HepG2 (cell line): ENCODE measurements around the gene CCDC170. TPM values are rescaled to one million over a fixed set of nuclear protein-coding genes. Genes with fewer than 3 reads are reported as not detected.
A peak's percentile ranks its signal among the peaks of the same experiment; 100 is the strongest.

Experiments used
- FOXP1 ChIP-seq, 2 experiments: fragments of 450-650 bp in 1 of 2; IDR thresholded peaks; 2 replicates each; pipeline ENCODE4 v1.6.1; 2017 to 2018; ENCODE audit warnings: antibody characterized with exemption in 1 of 2
- HDAC2 ChIP-seq: sonication (generic); formaldehyde crosslinking; IDR thresholded peaks from 2 replicates; pipeline ENCODE4 v1.4.0; 2020; ENCODE audit warnings: missing genetic modification reagents
- IRX3 ChIP-seq: sonication (generic); formaldehyde crosslinking; IDR thresholded peaks from 2 replicates; pipeline ENCODE4 v1.8.1; 2023; ENCODE audit warnings: mild to moderate bottlenecking, low read depth, missing genetic modification reagents, borderline replicate concordance
- KDM5B ChIP-seq: sonication (generic); formaldehyde crosslinking; IDR thresholded peaks from 2 replicates; pipeline ENCODE4 v1.4.0; 2020; ENCODE audit warnings: missing genetic modification reagents, mild to moderate bottlenecking, borderline replicate concordance
- KLF12 ChIP-seq: sonication (generic); formaldehyde crosslinking; IDR thresholded peaks from 2 replicates; pipeline ENCODE4 v1.4.0; 2020; ENCODE audit warnings: missing genetic modification reagents, borderline replicate concordance
- MLXIP ChIP-seq: sonication (generic); formaldehyde crosslinking; IDR thresholded peaks from 2 replicates; pipeline ENCODE4 v1.9.0; 2021; ENCODE audit warnings: missing genetic modification reagents, borderline replicate concordance
- NCOR1 ChIP-seq: fragments of 200-600 bp; sonication (generic); IDR thresholded peaks from 2 replicates; pipeline ENCODE4 v1.7.0; 2017; ENCODE audit warnings: antibody characterized with exemption, low read length, borderline replicate concordance
- PHF21A ChIP-seq: sonication (generic); formaldehyde crosslinking; IDR thresholded peaks from 2 replicates; pipeline ENCODE4 v1.5.0; 2020; ENCODE audit warnings: mild to moderate bottlenecking, missing genetic modification reagents
- RFX3 ChIP-seq: IDR thresholded peaks from 2 replicates; pipeline ENCODE4 v1.6.1; 2016; ENCODE audit warnings: missing biosample characterization, missing genetic modification reagents
- SMARCC2 ChIP-seq: fragments of 450-650 bp; IDR thresholded peaks from 2 replicates; pipeline ENCODE4 v1.6.1; 2017; ENCODE audit warnings: antibody characterized with exemption, mild to moderate bottlenecking
- TCF7 ChIP-seq: sonication (generic); IDR thresholded peaks from 2 replicates; pipeline ENCODE4 v1.6.1; 2016; ENCODE audit warnings: antibody characterized with exemption, low read depth
- TCF7L2 ChIP-seq: IDR thresholded peaks from 2 replicates; pipeline ENCODE4 v1.6.1; 2011; ENCODE audit warnings: mild to moderate bottlenecking, low read depth, low read length, moderate library complexity
- TFAP4 ChIP-seq: sonication (generic); IDR thresholded peaks from 2 replicates; pipeline ENCODE4 v1.6.1; 2016; ENCODE audit warnings: low read depth, borderline replicate concordance
- THAP9 ChIP-seq: sonication (generic); formaldehyde crosslinking; IDR thresholded peaks from 2 replicates; pipeline ENCODE4; 2020; ENCODE audit warnings: missing genetic modification reagents, mild to moderate bottlenecking, borderline replicate concordance
- ZBTB3 ChIP-seq: sonication (generic); formaldehyde crosslinking; IDR thresholded peaks from 2 replicates; pipeline ENCODE4 v1.4.0; 2020; ENCODE audit warnings: low read depth, mild to moderate bottlenecking, moderate library complexity, missing genetic modification reagents, borderline replicate concordance
- ZKSCAN5 ChIP-seq: sonication (generic); formaldehyde crosslinking; IDR thresholded peaks from 2 replicates; pipeline ENCODE4 v1.5.1; 2020; ENCODE audit warnings: mild to moderate bottlenecking, missing genetic modification reagents
- ZMAT3 ChIP-seq: sonication (generic); formaldehyde crosslinking; conservative IDR thresholded peaks from 2 replicates; pipeline ENCODE4 v1.7.0; 2021; ENCODE audit warnings: missing genetic modification reagents
- ZNF10 ChIP-seq: sonication (generic); formaldehyde crosslinking; IDR thresholded peaks from 2 replicates; pipeline ENCODE4 v1.4.0; 2020; ENCODE audit warnings: mild to moderate bottlenecking, low read depth, missing genetic modification reagents, borderline replicate concordance
- ZNF232 ChIP-seq: sonication (generic); formaldehyde crosslinking; IDR thresholded peaks from 2 replicates; pipeline ENCODE4 v1.4.0; 2020; ENCODE audit warnings: missing genetic modification reagents, borderline replicate concordance
- ZNF44 ChIP-seq: sonication (generic); formaldehyde crosslinking; IDR thresholded peaks from 2 replicates; pipeline ENCODE4 v1.5.1; 2020; ENCODE audit warnings: mild to moderate bottlenecking, missing genetic modification reagents
- ZNF501 ChIP-seq: sonication (generic); formaldehyde crosslinking; IDR thresholded peaks from 2 replicates; pipeline ENCODE4 v1.5.1; 2020; ENCODE audit warnings: mild to moderate bottlenecking, moderate library complexity, missing genetic modification reagents
- ZNF704 ChIP-seq: sonication (generic); formaldehyde crosslinking; IDR thresholded peaks from 2 replicates; pipeline ENCODE4 v1.8.1; 2023; ENCODE audit warnings: mild to moderate bottlenecking, inconsistent platforms, moderate library complexity, missing genetic modification reagents, borderline replicate concordance
- polyA plus RNA-seq, 8 experiments: library from polyadenylated mRNA; depleted of rRNA in 3 of 8; stranded (reverse) in 7 of 8; unstranded in 1 of 8; fragments of >200 nt; fragmentation: Illumina TruSeq in 4 of 8; extraction: Trizol in 4 of 8; gene quantifications; 2 replicates each; pipeline versions ENCODE4 v1.2.1 to v1.2.3, GENCODE V29; 2011 to 2016; ENCODE audit warnings: low read depth in 4 of 8, missing spikeins in 1 of 8, mixed read lengths in 1 of 8; ENCODE audit not compliant: insufficient read depth in 1 of 8
- total RNA-seq, 5 experiments: library from RNA; depleted of rRNA; stranded (reverse); fragments of >200 nt; fragmentation: Illumina TruSeq; extraction: Trizol; gene quantifications; 2 replicates each; pipeline ENCODE4 v1.2.3, GENCODE V29; 2016; ENCODE audit warnings: low read depth in 1 of 5

Gene CCDC170
- total and polyA plus RNA-seq, 2 of the 13 experiments (the other 11 are each of a cell fraction or from before 2014, with no cell fraction given): 0.90 to 5.1 TPM

GRCh38 chr6:151493161-151493803, 535 bp upstream of the CCDC170 start (continued):
- TF ChIP-seq MLXIP (no peak), THAP9 (CRISPR knock-in tag) (no peak), ZMAT3 (CRISPR knock-in tag) (peak; percentile 16; the same call in 1 of the 2 replicates), KLF12 (CRISPR knock-in tag) (no peak), ZNF44 (no peak), ZKSCAN5 (CRISPR knock-in tag) (no peak), SMARCC2 (no peak), RFX3 (no peak), ZNF704 (CRISPR knock-in tag) (peak; percentile 31; the same call in 1 of the 2 replicates), HDAC2 (CRISPR knock-in tag) (no peak), FOXP1 (IDR thresholded peaks at IDR 0.05) (no peak), FOXP1 (CRISPR knock-in tag; IDR thresholded peaks at IDR 0.05) (no peak), ZBTB3 (CRISPR knock-in tag) (no peak), NCOR1 (no peak), TCF7 (no peak), TCF7L2 (no peak), ZNF232 (CRISPR knock-in tag) (0 out of 2 replicates have a peak, but pooled peaks have one; percentile 27), TFAP4 (no peak), PHF21A (CRISPR knock-in tag) (no peak), ZNF501 (CRISPR knock-in tag) (peak; percentile 31; the same call in 1 of the 2 replicates), KDM5B (CRISPR knock-in tag) (no peak), ZNF10 (CRISPR knock-in tag) (no peak), IRX3 (CRISPR knock-in tag) (no peak)
